T-cell (primary cell): ENCODE measurements around the gene PDIA5. TPM values are rescaled to one million over a fixed set of nuclear protein-coding genes. Genes with fewer than 3 reads are reported as not detected.

Experiments
- ATAC-seq, 4 experiments: fragments of 200-7000 bp in 3 of 4; fragments of 150-1000 bp in 1 of 4; cut with Tn5 transposase; replicated peaks in 1 of 4; 1 replicate in 3 of 4; 2 replicates in 1 of 4; pipeline ENCODE4 v1.10.0; 2021; ENCODE audit warnings: moderate library complexity in 3 of 4, mild to moderate bottlenecking in 2 of 4, moderate number of reproducible peaks in 1 of 4
- CTCF ChIA-PET, 2 donors: fragments of 300-600 bp; sonication (Branson Sonifier 250); formaldehyde crosslinking; loops; one replicate each; lab custom pipeline; 2022; ENCODE audit warnings: antibody characterized with exemption in 2 of 2; lab: Charles Lee
- POLR2A ChIA-PET, 2 donors: fragments of 300-600 bp; sonication (Branson Sonifier 250); formaldehyde crosslinking; loops; one replicate each; lab custom pipeline; 2022; ENCODE audit warnings: antibody characterized with exemption in 2 of 2; lab: Charles Lee
- DNase-seq, 35 experiments: peaks; one replicate each; pipeline versions ENCODE4 v3.0.0 to v3.0.0-alpha.2; 2013 to 2023
- H3K27ac ChIP-seq: one replicate; pipeline ENCODE4 v1.5.1; 2013; ENCODE audit warnings: low read length
- H3K27me3 ChIP-seq, 2 experiments: replicated peaks in 1 of 2; 1 replicate in 1 of 2; 2 replicates in 1 of 2; pipeline versions ENCODE4 v1.6.1 to v1.7.0; 2013; ENCODE audit warnings: low read length in 1 of 2, mixed read lengths in 1 of 2; ENCODE audit not compliant: control insufficient read depth in 2 of 2, insufficient read depth in 2 of 2; ENCODE audit errors: extremely low read depth in 1 of 2
- H3K36me3 ChIP-seq, 2 donors: 1 replicate in 1 of 2; 2 replicates in 1 of 2; pipeline versions ENCODE4 v1.6.1 to v1.7.0; 2013; ENCODE audit warnings: low read length in 1 of 2; ENCODE audit not compliant: control insufficient read depth in 2 of 2, insufficient read depth in 1 of 2; ENCODE audit errors: extremely low read depth in 1 of 2
- H3K4me1 ChIP-seq, 2 experiments: 1 replicate in 1 of 2; 2 replicates in 1 of 2; pipeline versions ENCODE4 v1.6.1 to v1.7.0; 2013; ENCODE audit warnings: low read length in 2 of 2, mixed read lengths in 1 of 2; ENCODE audit not compliant: insufficient read depth in 2 of 2, control insufficient read depth in 1 of 2; ENCODE audit errors: extremely low read depth in 1 of 2
- H3K4me3 ChIP-seq, 2 donors: 1 replicate in 1 of 2; 2 replicates in 1 of 2; pipeline versions ENCODE4 v1.5.1 to v1.7.0; 2013; ENCODE audit warnings: mild to moderate bottlenecking in 2 of 2, low read length in 1 of 2, moderate library complexity in 1 of 2; ENCODE audit not compliant: control insufficient read depth in 1 of 2; ENCODE audit errors: extremely low read depth in 1 of 2
- H3K9me3 ChIP-seq: 2 replicates; pipeline ENCODE4 v1.7.0; 2013
- H3K27ac Mint-ChIP-seq, 2 donors: one replicate each; pipeline ENCODE4 v1.8.0; 2020 to 2021; ENCODE audit warnings: mild to moderate bottlenecking in 2 of 2, mixed read lengths in 2 of 2
- H3K27me3 Mint-ChIP-seq, 2 donors: one replicate each; pipeline ENCODE4 v1.8.0; 2021 to 2022; ENCODE audit warnings: mixed read lengths in 2 of 2
- H3K36me3 Mint-ChIP-seq: one replicate; pipeline ENCODE4 v1.8.0; 2021; ENCODE audit warnings: mixed read lengths
- H3K4me1 Mint-ChIP-seq, 3 donors: one replicate each; pipeline ENCODE4 v1.8.0; 2020 to 2022; ENCODE audit warnings: mixed read lengths in 3 of 3, mild to moderate bottlenecking in 1 of 3
- H3K4me3 Mint-ChIP-seq, 3 donors: one replicate each; pipeline ENCODE4 v1.8.0; 2020 to 2022; ENCODE audit warnings: mild to moderate bottlenecking in 3 of 3, mixed read lengths in 3 of 3, moderate library complexity in 3 of 3
- H3K9me3 Mint-ChIP-seq, 3 donors: one replicate each; pipeline ENCODE4 v1.8.0; 2020 to 2022; ENCODE audit warnings: mixed read lengths in 3 of 3
- WGBS: methylation state at CpG from one replicate; pipeline ENCODE4 v1.1.5; 2013; ENCODE audit warnings: missing lambda C conversion rate; ENCODE audit not compliant: insufficient coverage; 5-methylcytosine and 5-hydroxymethylcytosine counted together
- total RNA-seq, 35 experiments: library from RNA in 6 of 35; stranded (reverse) in 6 of 35; fragments of 120-200 nt in 1 of 35; gene quantifications; one replicate each; pipeline versions ENCODE4 v1.2.1 to v1.2.4 and lab custom pipeline; 2013 to 2026

Gene PDIA5
- total RNA-seq, 5 donors from 2014 or later (not counting 1 experiment from before 2014, with no cell fraction given) = 5.4 to 8.2 (median 7.0) TPM

DNA sequence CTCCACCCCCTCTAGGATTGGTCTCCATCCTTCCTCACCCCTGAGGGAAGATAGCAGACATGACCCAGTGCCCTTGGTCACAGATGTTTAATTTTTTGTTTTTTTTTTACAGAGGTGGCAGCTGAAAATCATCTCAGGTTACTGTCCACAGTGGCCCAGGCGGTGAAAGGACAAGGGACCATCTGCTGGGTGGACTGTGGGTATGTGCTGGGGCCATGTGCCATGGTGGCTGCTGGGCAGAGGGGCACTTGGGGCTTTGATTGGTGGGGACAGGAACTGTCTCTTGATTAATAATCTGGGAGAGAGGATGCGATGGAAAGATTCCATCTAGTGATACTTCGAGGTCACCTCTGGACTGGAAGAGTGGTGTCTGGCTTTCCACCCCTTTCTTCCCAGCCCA is 25.4 kb downstream of the PDIA5 start:
- Histone ChIP-seq H3K4me1 (peaks cover 9 to 17% of the 10 kb centered on the region in 2 experiments), H3K4me3 (no peak overlapping the region), H3K27ac (no peak overlapping the region), H3K36me3 (peaks cover 2 to 3% of the 10 kb centered on the region in 2 donors), H3K9me3 (no peaks in the 10 kb centered on the region), H3K27me3 (no peaks in the 10 kb centered on the region)
- WGBS = 90% methylated on average over 1 of the region's 3 CpGs
- Mint-ChIP-seq H3K27ac (no peak overlapping the region), H3K4me1 (peaks cover 15 to 33% (median 19%) of the 10 kb centered on the region in 3 donors), H3K9me3 (no peaks in the 10 kb centered on the region), H3K4me3 (no peak overlapping the region), H3K27me3 (no peaks in the 10 kb centered on the region), H3K36me3 (peaks cover 19% of the 10 kb centered on the region)
- ATAC-seq (no peak), DNase-seq (no peak)
- ChIA-PET POLR2A (no interaction called here), CTCF (no interaction called here)

DNA sequence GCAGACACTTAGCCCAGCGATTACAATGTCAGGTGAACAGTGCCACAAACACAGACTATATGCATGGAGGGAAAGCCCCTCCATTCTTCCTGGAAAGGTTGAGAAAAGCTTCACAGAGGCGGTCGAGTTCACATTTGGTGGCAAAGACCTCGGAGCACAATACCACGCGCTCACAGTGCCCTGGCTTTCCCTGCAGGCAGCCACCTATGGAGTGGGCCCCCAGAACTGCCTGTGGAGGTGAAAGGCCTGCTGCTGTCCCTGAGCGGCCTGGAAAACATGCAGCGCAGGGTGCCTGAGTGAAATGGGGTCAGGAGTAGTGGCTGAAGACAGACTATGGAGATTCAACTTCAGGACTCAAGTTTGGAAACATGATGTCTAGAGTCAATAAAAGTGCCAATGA is 26.9 kb downstream of the PDIA5 start:
- no peaks in the 10 kb centered on the region for H3K27me3 ChIP-seq
- Mint-ChIP-seq H3K4me3 (no peak overlapping the region), H3K4me1 (peaks cover 15 to 28% (median 19%) of the 10 kb centered on the region in 3 donors), H3K9me3 (no peaks in the 10 kb centered on the region), H3K27me3 (no peaks in the 10 kb centered on the region), H3K27ac (no peak overlapping the region), H3K36me3 (peaks cover 25% of the 10 kb centered on the region)
- CTCF ChIA-PET = no interaction called here
- H3K4me3 ChIP-seq = no peak overlapping the region
- H3K4me1 ChIP-seq = peaks cover 9 to 17% of the 10 kb centered on the region in 2 experiments
- ATAC-seq (no peak), DNase-seq (no peak)
- POLR2A ChIA-PET = no interaction called here
- 100% methylated on average over 6 of the region's 8 CpGs for WGBS
- peaks cover 2 to 3% of the 10 kb centered on the region in 2 donors for H3K36me3 ChIP-seq
- H3K27ac ChIP-seq = no peak overlapping the region
- H3K9me3 ChIP-seq = no peaks in the 10 kb centered on the region

DNA sequence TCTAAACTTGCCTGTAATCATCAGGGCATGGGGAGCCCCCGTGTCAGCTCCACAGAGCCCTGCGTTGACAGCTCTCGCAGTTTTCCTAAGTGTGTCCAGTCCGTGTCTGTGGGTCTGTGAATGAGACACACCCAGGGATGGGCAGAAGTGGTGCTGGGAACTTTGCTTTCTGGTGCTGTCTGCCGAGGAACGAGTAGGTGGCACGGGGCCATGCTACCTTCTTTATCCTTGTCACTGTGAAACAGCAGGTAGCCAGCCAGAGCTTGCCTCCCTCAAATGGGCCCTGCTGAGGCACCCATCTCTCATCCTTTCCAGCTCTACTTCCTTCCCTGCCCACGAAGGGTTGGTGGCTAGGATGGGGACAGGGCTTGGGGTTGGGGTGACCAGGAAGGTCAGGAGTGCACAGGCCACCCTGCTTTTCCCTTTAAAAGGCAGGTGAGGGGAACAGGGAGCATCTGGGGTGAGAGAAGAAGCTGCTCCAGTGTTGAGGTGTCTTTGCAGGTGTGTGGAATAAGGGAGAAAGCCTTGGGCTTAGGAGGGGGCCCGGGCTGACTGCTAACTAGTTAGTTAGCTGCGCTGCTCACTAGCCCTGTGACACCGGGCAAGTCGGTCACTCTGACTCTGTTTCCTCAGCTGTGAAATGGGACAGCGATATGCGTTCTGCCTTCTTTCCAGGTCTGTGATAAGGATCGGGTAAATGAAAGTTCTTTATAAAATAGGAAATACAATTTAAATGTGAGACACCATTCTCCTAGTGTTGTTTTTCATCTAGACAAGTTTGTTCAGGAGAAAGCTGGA is 27.9 kb downstream of the PDIA5 start:
- Mint-ChIP-seq H3K27me3 (no peaks in the 10 kb centered on the region), H3K4me1 (peaks cover 15 to 27% (median 19%) of the 10 kb centered on the region in 3 donors), H3K36me3 (peaks cover 32% of the 10 kb centered on the region), H3K27ac (no peak overlapping the region), H3K9me3 (no peaks in the 10 kb centered on the region), H3K4me3 (no peak overlapping the region)
- DNase-seq (no peak), ATAC-seq (no peak)
- peaks cover 2 to 3% of the 10 kb centered on the region in 2 donors for H3K36me3 ChIP-seq
- 95% methylated on average over 13 of the region's 15 CpGs for WGBS
- peaks cover 9 to 17% of the 10 kb centered on the region in 2 experiments for H3K4me1 ChIP-seq
- no peaks in the 10 kb centered on the region for H3K9me3 ChIP-seq
- H3K27ac ChIP-seq = no peak overlapping the region
- CTCF ChIA-PET = no interaction called here
- no peaks in the 10 kb centered on the region for H3K27me3 ChIP-seq
- POLR2A ChIA-PET = no interaction called here
- H3K4me3 ChIP-seq = no peak overlapping the region

- H3K27ac ChIP-seq = no peak overlapping the region
- Mint-ChIP-seq H3K27me3 (no peaks in the 10 kb centered on the region), H3K4me3 (no peak overlapping the region), H3K4me1 (peaks cover 4 to 17% (median 9%) of the 10 kb centered on the region in 3 donors), H3K36me3 (peaks cover 37% of the 10 kb centered on the region), H3K9me3 (no peaks in the 10 kb centered on the region), H3K27ac (no peak overlapping the region)
- peaks cover 2 to 3% of the 10 kb centered on the region in 2 donors for H3K36me3 ChIP-seq
- no peak overlapping the region for H3K4me3 ChIP-seq
- no peaks in the 10 kb centered on the region for H3K27me3 ChIP-seq
- CTCF ChIA-PET = interaction anchor here in 1 of 2 donors (0.6 kb wide), 1 partner anchor 1491 kb away, joined by 4 read pairs; no protein-coding TSS in a partner anchor
- H3K4me1 ChIP-seq = peaks cover 6 to 8% of the 10 kb centered on the region in 2 experiments
- DNase-seq = no peak
- no peaks in the 10 kb centered on the region for H3K9me3 ChIP-seq
- no CpG with 5 or more reads among the region's 9 CpGs for WGBS
- no peak for ATAC-seq
- POLR2A ChIA-PET = no interaction called here
These were observed 29.3 kb downstream of the PDIA5 start for GRCh38 chr3:123096126-123096525.

GRCh38 chr3:123096731-123097130 is 29.9 kb downstream of the PDIA5 start:
- H3K9me3 Mint-ChIP-seq = no peaks in the 10 kb centered on the region
- H3K4me3 Mint-ChIP-seq = no peak overlapping the region
- 92% methylated on average over 11 of the region's 11 CpGs for WGBS
- no peak overlapping the region for H3K27ac Mint-ChIP-seq
- CTCF ChIA-PET = interaction anchor here in 1 of 2 donors (0.5 kb wide), 1 partner anchor 22 kb away, joined by 3 read pairs; no protein-coding TSS in a partner anchor
- H3K4me1 Mint-ChIP-seq = peaks cover 0 to 11% (median 3%) of the 10 kb centered on the region in 3 donors
- POLR2A ChIA-PET = no interaction called here
- peaks cover 2 to 3% of the 10 kb centered on the region in 2 donors for H3K36me3 ChIP-seq
- peaks cover 41% of the 10 kb centered on the region for H3K36me3 Mint-ChIP-seq
- H3K4me3 ChIP-seq = no peak overlapping the region
- H3K27me3 Mint-ChIP-seq = no peaks in the 10 kb centered on the region
- ATAC-seq = no peak
- H3K4me1 ChIP-seq = peaks cover under 1 to 2% of the 10 kb centered on the region in 2 experiments
- H3K27me3 ChIP-seq = no peaks in the 10 kb centered on the region
- no peaks in the 10 kb centered on the region for H3K9me3 ChIP-seq
- no peak overlapping the region for H3K27ac ChIP-seq
- DNase-seq = no peak

- Histone ChIP-seq H3K27ac (no peak overlapping the region), H3K36me3 (peaks cover 3 to 10% of the 10 kb centered on the region in 2 donors), H3K9me3 (no peaks in the 10 kb centered on the region), H3K27me3 (no peaks in the 10 kb centered on the region), H3K4me3 (no peak overlapping the region), H3K4me1 (no peaks in the 10 kb centered on the region)
- H3K27me3 Mint-ChIP-seq = no peaks in the 10 kb centered on the region
- H3K36me3 Mint-ChIP-seq = peaks cover 42% of the 10 kb centered on the region
- H3K4me3 Mint-ChIP-seq = no peak overlapping the region
- ChIA-PET POLR2A (no interaction called here), CTCF (interaction anchor here in 1 of 2 donors (0.6 kb wide), 1 partner anchor 353 kb away, joined by 4 read pairs; no protein-coding TSS in a partner anchor)
- H3K4me1 Mint-ChIP-seq = peaks cover 0 to 5% (median 0%) of the 10 kb centered on the region in 3 donors
- no peak overlapping the region for H3K27ac Mint-ChIP-seq
- no peak for DNase-seq
- H3K9me3 Mint-ChIP-seq = no peaks in the 10 kb centered on the region
- WGBS = 100% methylated on average over 1 of the region's 6 CpGs
- no peak for ATAC-seq
These were observed 31.9 kb downstream of the PDIA5 start for GRCh38 chr3:123098426-123099330.
